ENCODE measurements around the gene SNX6.
"Not testable (repeated sequence)": the region's sequence is repeated elsewhere in the genome, so short reads cannot be mapped to it uniquely, and the experiment has no call there.

DNA sequence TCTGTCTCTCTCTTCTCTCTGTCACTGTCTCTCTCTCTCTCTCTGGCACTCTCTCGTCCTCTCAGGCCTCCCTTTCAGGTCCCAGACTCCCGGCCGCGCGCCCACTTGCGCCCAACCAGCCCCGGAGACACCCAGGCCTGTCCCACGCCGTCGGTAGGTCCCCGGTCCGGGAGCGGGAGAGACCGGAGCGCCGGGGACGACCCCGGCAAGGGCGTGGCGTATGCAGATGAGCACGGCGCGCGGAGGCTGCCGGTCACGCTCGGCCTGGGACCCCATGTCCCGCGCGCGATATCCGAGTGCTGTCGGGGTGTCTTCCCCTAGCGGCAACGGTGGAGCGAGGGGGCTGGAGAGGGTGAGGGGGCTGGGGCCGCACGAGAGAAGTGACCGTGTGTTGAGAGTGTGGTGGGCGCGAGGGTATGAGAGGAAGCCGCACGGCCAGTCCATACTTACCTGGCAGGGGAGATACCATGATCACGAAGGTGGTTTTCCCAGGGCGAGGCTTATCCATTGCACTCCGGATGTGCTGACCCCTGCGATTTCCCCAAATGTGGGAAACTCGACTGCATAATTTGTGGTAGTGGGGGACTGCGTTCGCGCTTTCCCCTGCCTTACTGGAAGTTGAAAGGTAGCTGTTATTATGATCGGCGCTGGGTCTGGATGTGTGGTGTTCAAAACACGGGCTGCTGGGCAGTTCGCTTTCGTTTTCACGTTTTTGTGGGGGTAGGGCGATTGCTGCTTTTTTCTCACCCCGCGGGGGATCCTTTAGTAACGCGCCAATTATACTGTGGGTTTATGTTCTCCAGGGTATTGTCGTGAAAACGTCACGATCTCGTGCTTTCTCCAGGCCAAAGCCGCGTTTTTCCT lies 83.4 kb downstream of the SNX6 start:
- TF ChIP-seq, protein P1, sequence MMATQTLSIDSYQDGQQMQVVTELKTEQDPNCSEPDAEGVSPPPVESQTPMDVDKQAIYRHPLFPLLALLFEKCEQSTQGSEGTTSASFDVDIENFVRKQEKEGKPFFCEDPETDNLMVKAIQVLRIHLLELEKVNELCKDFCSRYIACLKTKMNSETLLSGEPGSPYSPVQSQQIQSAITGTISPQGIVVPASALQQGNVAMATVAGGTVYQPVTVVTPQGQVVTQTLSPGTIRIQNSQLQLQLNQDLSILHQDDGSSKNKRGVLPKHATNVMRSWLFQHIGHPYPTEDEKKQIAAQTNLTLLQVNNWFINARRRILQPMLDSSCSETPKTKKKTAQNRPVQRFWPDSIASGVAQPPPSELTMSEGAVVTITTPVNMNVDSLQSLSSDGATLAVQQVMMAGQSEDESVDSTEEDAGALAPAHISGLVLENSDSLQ (IDR thresholded peaks at IDR 0.05): not testable (repeated sequence)
- TF ChIP-seq FOXM1 (IDR thresholded peaks at IDR 0.05; ENCODE audit: borderline replicate concordance); ARNT (IDR thresholded peaks at IDR 0.05); TARDBP (IDR thresholded peaks at IDR 0.05); SP1 (IDR thresholded peaks at IDR 0.05); LEF1 (IDR thresholded peaks at IDR 0.05; ENCODE audit: borderline replicate concordance); NFRKB (IDR thresholded peaks at IDR 0.05); BHLHE40 (IDR thresholded peaks at IDR 0.05; ENCODE audit: borderline replicate concordance); FOXA1 (IDR thresholded peaks at IDR 0.05); ZNF384 (IDR thresholded peaks at IDR 0.05); L3MBTL2 (conservative IDR thresholded peaks at IDR 0.05); CTBP1 (IDR thresholded peaks at IDR 0.05; ENCODE audit: borderline replicate concordance); SUZ12 (IDR thresholded peaks at IDR 0.05); FOXK2 (IDR thresholded peaks at IDR 0.05): not testable (repeated sequence)
